GM23338 (cell line): ENCODE measurements around the gene MYO1E. TPM values are rescaled to one million over a fixed set of nuclear protein-coding genes. Genes with fewer than 3 reads are reported as not detected.

ENCODE experiments used
- ATAC-seq: fragments of 200-7000 bp; cut with Tn5 transposase; 3 replicates; pipeline ENCODE4 v1.9.1; 2020
- DNase-seq: peaks from one replicate; pipeline ENCODE4 v3.0.0-alpha.2; 2015; ENCODE audit warnings: low spot score
- H2AFZ ChIP-seq: fragments of 200-600 bp; sonication (generic); 2 replicates; pipeline ENCODE4 v1.8.0; 2016; ENCODE audit warnings: antibody characterized with exemption, mild to moderate bottlenecking, moderate library complexity
- H3F3A ChIP-seq: fragments of 200-600 bp; sonication (generic); replicated peaks from 2 replicates; pipeline ENCODE4 v1.8.0; 2017; ENCODE audit warnings: antibody characterized with exemption, mixed run types, low read depth
- H3K27ac ChIP-seq: fragments of 200-600 bp; sonication (generic); 2 replicates; pipeline ENCODE4 v1.6.1; 2016; ENCODE audit warnings: low read depth
- H3K27me3 ChIP-seq: fragments of 200-600 bp; sonication (generic); 2 replicates; pipeline ENCODE4 v1.8.0; 2016; ENCODE audit warnings: mild to moderate bottlenecking, mixed run types, moderate library complexity; ENCODE audit not compliant: insufficient read depth
- H3K36me3 ChIP-seq: fragments of 200-600 bp; sonication (generic); 2 replicates; pipeline ENCODE4 v1.8.0; 2016; ENCODE audit warnings: mild to moderate bottlenecking; ENCODE audit not compliant: insufficient read depth
- H3K4me1 ChIP-seq: fragments of 200-600 bp; sonication (generic); 2 replicates; pipeline ENCODE4 v1.8.0; 2016; ENCODE audit warnings: mild to moderate bottlenecking, moderate library complexity; ENCODE audit not compliant: insufficient read depth
- H3K4me2 ChIP-seq: fragments of 200-600 bp; sonication (generic); 2 replicates; pipeline ENCODE4 v1.7.1; 2017; ENCODE audit warnings: mixed run types
- H3K4me3 ChIP-seq: fragments of 200-600 bp; sonication (generic); 2 replicates; pipeline ENCODE4 v1.6.1; 2016; ENCODE audit warnings: mixed run types
- H3K79me2 ChIP-seq: fragments of 200-600 bp; sonication (generic); replicated peaks from 2 replicates; pipeline ENCODE4 v1.8.0; 2017; ENCODE audit warnings: mild to moderate bottlenecking; ENCODE audit not compliant: insufficient read depth
- H3K9me2 ChIP-seq: fragments of 200-600 bp; sonication (generic); 2 replicates; pipeline ENCODE4 v1.8.0; 2017; ENCODE audit not compliant: insufficient read depth
- H4K20me1 ChIP-seq: fragments of 200-600 bp; sonication (generic); replicated peaks from 2 replicates; pipeline ENCODE4 v1.8.0; 2017; ENCODE audit warnings: mild to moderate bottlenecking; ENCODE audit not compliant: insufficient read depth
- H3K27ac Mint-ChIP-seq: 2 replicates; pipeline ENCODE4 v1.8.0; 2020; ENCODE audit warnings: inconsistent platforms, mild to moderate bottlenecking, moderate library complexity, mixed read lengths
- H3K27me3 Mint-ChIP-seq: 3 replicates; pipeline ENCODE4 v1.8.0; 2022; ENCODE audit warnings: low read depth, mild to moderate bottlenecking, moderate library complexity, mixed read lengths, inconsistent platforms; ENCODE audit not compliant: insufficient read depth, poor library complexity
- H3K36me3 Mint-ChIP-seq: 3 replicates; pipeline ENCODE4 v1.8.0; 2021; ENCODE audit warnings: low read depth, mild to moderate bottlenecking, inconsistent platforms, moderate library complexity, mixed read lengths
- H3K4me1 Mint-ChIP-seq: 3 replicates; pipeline ENCODE4 v1.8.0; 2020; ENCODE audit warnings: mild to moderate bottlenecking, inconsistent platforms, mixed read lengths
- H3K4me3 Mint-ChIP-seq: 3 replicates; pipeline ENCODE4 v1.8.0; 2021; ENCODE audit warnings: moderate library complexity, mild to moderate bottlenecking, inconsistent platforms, mixed read lengths
- H3K9me3 Mint-ChIP-seq: 3 replicates; pipeline ENCODE4 v1.8.0; 2020; ENCODE audit warnings: moderate library complexity, mild to moderate bottlenecking, inconsistent platforms, mixed read lengths
- EZH2 ChIP-seq: fragments of 200-600 bp; sonication (generic); IDR thresholded peaks from one replicate; pipeline ENCODE4 v1.8.0; 2017; ENCODE audit warnings: antibody characterized with exemption, mild to moderate bottlenecking, low read depth; ENCODE audit not compliant: unreplicated experiment
- JUNB ChIP-seq: IDR thresholded peaks from one replicate; pipeline ENCODE4 v1.6.1; 2016; ENCODE audit warnings: antibody characterized with exemption; ENCODE audit not compliant: unreplicated experiment
- NANOG ChIP-seq: IDR thresholded peaks from 2 replicates; pipeline ENCODE4 v1.6.1; 2016; ENCODE audit warnings: antibody characterized with exemption, borderline replicate concordance
- POLR2AphosphoS5 ChIP-seq: IDR thresholded peaks from 2 replicates; pipeline ENCODE4 v1.6.1; 2016; ENCODE audit warnings: antibody characterized with exemption, low read depth
- ZNF114 ChIP-seq: fragments of 250-450 bp; sonication (Bioruptor Pico); IDR thresholded peaks from 2 replicates; pipeline ENCODE4 v1.5.0; 2020; ENCODE audit warnings: mild to moderate bottlenecking, moderate library complexity
- polyA plus RNA-seq: library from polyadenylated mRNA; unstranded; fragments of >200 nt; fragmentation: Nextera tagmentation; extraction: Ambion mirVana; gene quantifications from 2 replicates; pipeline ENCODE4 v1.2.1, GENCODE V29; 2016
- total RNA-seq: library from RNA; depleted of rRNA; stranded (reverse); fragments of >200 nt; shearing (Covaris generic); gene quantifications from 2 replicates; pipeline ENCODE4 v1.2.3, GENCODE V29; 2014
- TF ChIP-seq, protein P1 (sequence below): IDR thresholded peaks from one replicate; pipeline ENCODE4 v1.6.1; 2018; ENCODE audit warnings: antibody characterized with exemption; ENCODE audit not compliant: unreplicated experiment
- TF ChIP-seq, protein P2 (sequence below): IDR thresholded peaks from 2 replicates; pipeline ENCODE4 v1.6.1; 2016; ENCODE audit warnings: antibody characterized with exemption
- TF ChIP-seq, protein P3 (sequence below), 2 experiments: fragments of 200-600 bp in 1 of 2; sonication (generic) in 1 of 2; conservative IDR thresholded peaks; 2 replicates each; pipeline versions ENCODE4 v1.5.1 to v1.6.1; 2016 to 2017; ENCODE audit warnings: antibody characterized with exemption in 2 of 2, low read depth in 2 of 2, mild to moderate bottlenecking in 2 of 2, moderate library complexity in 1 of 2
- TF ChIP-seq, protein P4 (sequence below): fragments of 250-450 bp; sonication (Bioruptor Pico); IDR thresholded peaks from 2 replicates; pipeline ENCODE4 v1.5.0; 2020; ENCODE audit warnings: mild to moderate bottlenecking, moderate library complexity

The MYO1E gene
- total and polyA plus RNA-seq, 2 experiments from 2014 or later, result 68.3 to 131 TPM

DNA sequence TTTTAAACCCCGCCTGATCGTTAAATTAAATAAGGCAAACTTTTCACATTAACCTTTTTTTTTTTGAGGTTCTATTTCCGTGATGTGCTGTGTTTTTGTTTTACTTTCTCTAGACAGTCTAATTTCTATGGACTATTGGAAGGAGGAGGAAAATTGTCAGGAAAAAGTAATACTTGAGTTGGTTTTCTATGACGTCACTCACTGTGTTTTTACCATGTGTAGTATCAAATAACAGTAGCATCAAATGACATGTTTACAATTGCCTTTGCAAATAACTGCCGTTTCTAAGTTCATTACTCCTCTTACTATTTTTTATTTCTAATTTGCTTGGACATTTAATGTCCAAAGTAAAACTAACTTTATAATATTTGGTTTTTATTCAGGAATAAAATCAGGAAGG is 32.3 kb downstream of the MYO1E start (continued):
- TF ChIP-seq, protein P1, sequence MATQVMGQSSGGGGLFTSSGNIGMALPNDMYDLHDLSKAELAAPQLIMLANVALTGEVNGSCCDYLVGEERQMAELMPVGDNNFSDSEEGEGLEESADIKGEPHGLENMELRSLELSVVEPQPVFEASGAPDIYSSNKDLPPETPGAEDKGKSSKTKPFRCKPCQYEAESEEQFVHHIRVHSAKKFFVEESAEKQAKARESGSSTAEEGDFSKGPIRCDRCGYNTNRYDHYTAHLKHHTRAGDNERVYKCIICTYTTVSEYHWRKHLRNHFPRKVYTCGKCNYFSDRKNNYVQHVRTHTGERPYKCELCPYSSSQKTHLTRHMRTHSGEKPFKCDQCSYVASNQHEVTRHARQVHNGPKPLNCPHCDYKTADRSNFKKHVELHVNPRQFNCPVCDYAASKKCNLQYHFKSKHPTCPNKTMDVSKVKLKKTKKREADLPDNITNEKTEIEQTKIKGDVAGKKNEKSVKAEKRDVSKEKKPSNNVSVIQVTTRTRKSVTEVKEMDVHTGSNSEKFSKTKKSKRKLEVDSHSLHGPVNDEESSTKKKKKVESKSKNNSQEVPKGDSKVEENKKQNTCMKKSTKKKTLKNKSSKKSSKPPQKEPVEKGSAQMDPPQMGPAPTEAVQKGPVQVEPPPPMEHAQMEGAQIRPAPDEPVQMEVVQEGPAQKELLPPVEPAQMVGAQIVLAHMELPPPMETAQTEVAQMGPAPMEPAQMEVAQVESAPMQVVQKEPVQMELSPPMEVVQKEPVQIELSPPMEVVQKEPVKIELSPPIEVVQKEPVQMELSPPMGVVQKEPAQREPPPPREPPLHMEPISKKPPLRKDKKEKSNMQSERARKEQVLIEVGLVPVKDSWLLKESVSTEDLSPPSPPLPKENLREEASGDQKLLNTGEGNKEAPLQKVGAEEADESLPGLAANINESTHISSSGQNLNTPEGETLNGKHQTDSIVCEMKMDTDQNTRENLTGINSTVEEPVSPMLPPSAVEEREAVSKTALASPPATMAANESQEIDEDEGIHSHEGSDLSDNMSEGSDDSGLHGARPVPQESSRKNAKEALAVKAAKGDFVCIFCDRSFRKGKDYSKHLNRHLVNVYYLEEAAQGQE, result no peak
- TF ChIP-seq, protein P2, sequence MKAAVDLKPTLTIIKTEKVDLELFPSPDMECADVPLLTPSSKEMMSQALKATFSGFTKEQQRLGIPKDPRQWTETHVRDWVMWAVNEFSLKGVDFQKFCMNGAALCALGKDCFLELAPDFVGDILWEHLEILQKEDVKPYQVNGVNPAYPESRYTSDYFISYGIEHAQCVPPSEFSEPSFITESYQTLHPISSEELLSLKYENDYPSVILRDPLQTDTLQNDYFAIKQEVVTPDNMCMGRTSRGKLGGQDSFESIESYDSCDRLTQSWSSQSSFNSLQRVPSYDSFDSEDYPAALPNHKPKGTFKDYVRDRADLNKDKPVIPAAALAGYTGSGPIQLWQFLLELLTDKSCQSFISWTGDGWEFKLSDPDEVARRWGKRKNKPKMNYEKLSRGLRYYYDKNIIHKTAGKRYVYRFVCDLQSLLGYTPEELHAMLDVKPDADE, result no peak

DNA sequence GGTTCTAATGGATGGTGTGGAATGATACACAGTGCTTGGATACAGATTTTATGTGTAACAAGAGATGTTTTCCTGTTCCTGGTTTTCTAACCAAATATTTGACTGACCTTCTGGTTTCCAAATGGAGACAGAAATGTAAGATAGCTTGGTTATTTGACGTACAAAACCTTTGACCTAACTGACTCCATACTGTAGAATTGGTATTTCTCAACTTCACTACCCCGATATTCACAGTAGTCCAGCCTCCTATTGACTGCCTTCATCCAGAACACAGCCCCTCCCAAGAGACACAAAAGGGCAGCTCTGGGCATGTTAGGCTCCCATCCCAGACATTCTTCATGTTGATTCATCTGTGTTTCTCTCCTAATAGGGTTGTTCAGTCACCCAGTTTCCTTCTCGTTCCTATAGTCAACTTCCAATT is 33.4 kb downstream of the MYO1E start:
- H4K20me1 ChIP-seq, result no peaks in the 10 kb centered on the region; the same call in 1 of the 2 replicates
- H3K4me3 ChIP-seq, result no peak overlapping the region
- no peak overlapping the region for H3K27ac ChIP-seq
- H3F3A ChIP-seq, result no peaks in the 10 kb centered on the region
- peaks cover 6% of the 10 kb centered on the region; the same call in 2 of the 3 replicates for H3K9me3 Mint-ChIP-seq
- ATAC-seq, result no peak
- H3K36me3 ChIP-seq, result no peaks in the 10 kb centered on the region
- DNase-seq, result no peak
- peaks cover 4% of the 10 kb centered on the region; the same call in 1 of the 3 replicates for H3K36me3 Mint-ChIP-seq
- H3K4me1 Mint-ChIP-seq, result no peaks in the 10 kb centered on the region; the same call in 1 of the 3 replicates
- no peak overlapping the region for H3K27ac Mint-ChIP-seq
- H3K79me2 ChIP-seq, result peaks cover 56% of the 10 kb centered on the region
- H3K27me3 ChIP-seq, result no peaks in the 10 kb centered on the region
- peaks cover 4% of the 10 kb centered on the region for H3K27me3 Mint-ChIP-seq
- no peak overlapping the region for H3K4me2 ChIP-seq
- no peak for TF ChIP-seq EZH2
- TF ChIP-seq, protein P2, result no peak
- TF ChIP-seq, protein P3, sequence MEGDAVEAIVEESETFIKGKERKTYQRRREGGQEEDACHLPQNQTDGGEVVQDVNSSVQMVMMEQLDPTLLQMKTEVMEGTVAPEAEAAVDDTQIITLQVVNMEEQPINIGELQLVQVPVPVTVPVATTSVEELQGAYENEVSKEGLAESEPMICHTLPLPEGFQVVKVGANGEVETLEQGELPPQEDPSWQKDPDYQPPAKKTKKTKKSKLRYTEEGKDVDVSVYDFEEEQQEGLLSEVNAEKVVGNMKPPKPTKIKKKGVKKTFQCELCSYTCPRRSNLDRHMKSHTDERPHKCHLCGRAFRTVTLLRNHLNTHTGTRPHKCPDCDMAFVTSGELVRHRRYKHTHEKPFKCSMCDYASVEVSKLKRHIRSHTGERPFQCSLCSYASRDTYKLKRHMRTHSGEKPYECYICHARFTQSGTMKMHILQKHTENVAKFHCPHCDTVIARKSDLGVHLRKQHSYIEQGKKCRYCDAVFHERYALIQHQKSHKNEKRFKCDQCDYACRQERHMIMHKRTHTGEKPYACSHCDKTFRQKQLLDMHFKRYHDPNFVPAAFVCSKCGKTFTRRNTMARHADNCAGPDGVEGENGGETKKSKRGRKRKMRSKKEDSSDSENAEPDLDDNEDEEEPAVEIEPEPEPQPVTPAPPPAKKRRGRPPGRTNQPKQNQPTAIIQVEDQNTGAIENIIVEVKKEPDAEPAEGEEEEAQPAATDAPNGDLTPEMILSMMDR (conservative IDR thresholded peaks at IDR 0.05; ENCODE audit: low read depth in 2 of 2), result no peak
- TF ChIP-seq, protein P4, sequence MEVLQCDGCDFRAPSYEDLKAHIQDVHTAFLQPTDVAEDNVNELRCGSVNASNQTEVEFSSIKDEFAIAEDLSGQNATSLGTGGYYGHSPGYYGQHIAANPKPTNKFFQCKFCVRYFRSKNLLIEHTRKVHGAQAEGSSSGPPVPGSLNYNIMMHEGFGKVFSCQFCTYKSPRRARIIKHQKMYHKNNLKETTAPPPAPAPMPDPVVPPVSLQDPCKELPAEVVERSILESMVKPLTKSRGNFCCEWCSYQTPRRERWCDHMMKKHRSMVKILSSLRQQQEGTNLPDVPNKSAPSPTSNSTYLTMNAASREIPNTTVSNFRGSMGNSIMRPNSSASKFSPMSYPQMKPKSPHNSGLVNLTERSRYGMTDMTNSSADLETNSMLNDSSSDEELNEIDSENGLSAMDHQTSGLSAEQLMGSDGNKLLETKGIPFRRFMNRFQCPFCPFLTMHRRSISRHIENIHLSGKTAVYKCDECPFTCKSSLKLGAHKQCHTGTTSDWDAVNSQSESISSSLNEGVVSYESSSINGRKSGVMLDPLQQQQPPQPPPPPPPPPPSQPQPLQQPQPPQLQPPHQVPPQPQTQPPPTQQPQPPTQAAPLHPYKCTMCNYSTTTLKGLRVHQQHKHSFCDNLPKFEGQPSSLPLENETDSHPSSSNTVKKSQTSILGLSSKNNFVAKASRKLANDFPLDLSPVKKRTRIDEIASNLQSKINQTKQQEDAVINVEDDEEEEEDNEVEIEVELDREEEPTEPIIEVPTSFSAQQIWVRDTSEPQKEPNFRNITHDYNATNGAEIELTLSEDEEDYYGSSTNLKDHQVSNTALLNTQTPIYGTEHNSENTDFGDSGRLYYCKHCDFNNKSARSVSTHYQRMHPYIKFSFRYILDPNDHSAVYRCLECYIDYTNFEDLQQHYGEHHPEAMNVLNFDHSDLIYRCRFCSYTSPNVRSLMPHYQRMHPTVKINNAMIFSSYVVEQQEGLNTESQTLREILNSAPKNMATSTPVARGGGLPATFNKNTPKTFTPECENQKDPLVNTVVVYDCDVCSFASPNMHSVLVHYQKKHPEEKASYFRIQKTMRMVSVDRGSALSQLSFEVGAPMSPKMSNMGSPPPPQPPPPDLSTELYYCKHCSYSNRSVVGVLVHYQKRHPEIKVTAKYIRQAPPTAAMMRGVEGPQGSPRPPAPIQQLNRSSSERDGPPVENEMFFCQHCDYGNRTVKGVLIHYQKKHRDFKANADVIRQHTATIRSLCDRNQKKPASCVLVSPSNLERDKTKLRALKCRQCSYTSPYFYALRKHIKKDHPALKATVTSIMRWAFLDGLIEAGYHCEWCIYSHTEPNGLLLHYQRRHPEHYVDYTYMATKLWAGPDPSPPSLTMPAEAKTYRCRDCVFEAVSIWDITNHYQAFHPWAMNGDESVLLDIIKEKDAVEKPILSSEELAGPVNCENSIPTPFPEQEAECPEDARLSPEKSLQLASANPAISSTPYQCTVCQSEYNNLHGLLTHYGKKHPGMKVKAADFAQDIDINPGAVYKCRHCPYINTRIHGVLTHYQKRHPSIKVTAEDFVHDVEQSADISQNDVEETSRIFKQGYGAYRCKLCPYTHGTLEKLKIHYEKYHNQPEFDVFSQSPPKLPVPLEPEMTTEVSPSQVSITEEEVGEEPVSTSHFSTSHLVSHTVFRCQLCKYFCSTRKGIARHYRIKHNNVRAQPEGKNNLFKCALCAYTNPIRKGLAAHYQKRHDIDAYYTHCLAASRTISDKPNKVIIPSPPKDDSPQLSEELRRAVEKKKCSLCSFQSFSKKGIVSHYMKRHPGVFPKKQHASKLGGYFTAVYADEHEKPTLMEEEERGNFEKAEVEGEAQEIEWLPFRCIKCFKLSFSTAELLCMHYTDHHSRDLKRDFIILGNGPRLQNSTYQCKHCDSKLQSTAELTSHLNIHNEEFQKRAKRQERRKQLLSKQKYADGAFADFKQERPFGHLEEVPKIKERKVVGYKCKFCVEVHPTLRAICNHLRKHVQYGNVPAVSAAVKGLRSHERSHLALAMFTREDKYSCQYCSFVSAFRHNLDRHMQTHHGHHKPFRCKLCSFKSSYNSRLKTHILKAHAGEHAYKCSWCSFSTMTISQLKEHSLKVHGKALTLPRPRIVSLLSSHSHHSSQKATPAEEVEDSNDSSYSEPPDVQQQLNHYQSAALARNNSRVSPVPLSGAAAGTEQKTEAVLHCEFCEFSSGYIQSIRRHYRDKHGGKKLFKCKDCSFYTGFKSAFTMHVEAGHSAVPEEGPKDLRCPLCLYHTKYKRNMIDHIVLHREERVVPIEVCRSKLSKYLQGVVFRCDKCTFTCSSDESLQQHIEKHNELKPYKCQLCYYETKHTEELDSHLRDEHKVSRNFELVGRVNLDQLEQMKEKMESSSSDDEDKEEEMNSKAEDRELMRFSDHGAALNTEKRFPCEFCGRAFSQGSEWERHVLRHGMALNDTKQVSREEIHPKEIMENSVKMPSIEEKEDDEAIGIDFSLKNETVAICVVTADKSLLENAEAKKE (CRISPR knock-in tag), result no peak
- TF ChIP-seq ZNF114 (CRISPR knock-in tag), result no peak
- TF ChIP-seq POLR2AphosphoS5, result no peak
- TF ChIP-seq JUNB, result no peak
- no peak for TF ChIP-seq NANOG
- no peak overlapping the region for H2AFZ ChIP-seq
- H3K4me1 ChIP-seq, result no peaks in the 10 kb centered on the region
- no peak overlapping the region for H3K4me3 Mint-ChIP-seq
- H3K9me2 ChIP-seq, result no peaks in the 10 kb centered on the region
